GM10248 (cell line): Measurements from ENCODE around the gene PABPN1.

Source experiments
- CTCF ChIA-PET: fragments of 300-600 bp; sonication (Branson Sonifier 250); formaldehyde crosslinking; extraction: SDS; loops from one replicate; lab custom pipeline; 2021; ENCODE audit warnings: antibody characterized with exemption; lab: Yijun Ruan, JAX
- POLR2A ChIA-PET: fragments of 350-650 bp; sonication (Branson Sonifier 250); formaldehyde crosslinking; extraction: SDS; loops from one replicate; lab custom pipeline; 2020; ENCODE audit warnings: antibody characterized with exemption; lab: Yijun Ruan, JAX
- DNase-seq: peaks from one replicate; pipeline ENCODE4 v3.0.0; 2012; ENCODE audit errors: extremely low spot score
- TF ChIP-seq, protein P1 (sequence below): IDR thresholded peaks from 2 replicates; pipeline ENCODE4 v1.5.1; 2012; ENCODE audit warnings: mild to moderate bottlenecking, low read depth; ENCODE audit errors: extremely low read depth, missing control alignments, control extremely low read depth

PABPN1 gene

DNA sequence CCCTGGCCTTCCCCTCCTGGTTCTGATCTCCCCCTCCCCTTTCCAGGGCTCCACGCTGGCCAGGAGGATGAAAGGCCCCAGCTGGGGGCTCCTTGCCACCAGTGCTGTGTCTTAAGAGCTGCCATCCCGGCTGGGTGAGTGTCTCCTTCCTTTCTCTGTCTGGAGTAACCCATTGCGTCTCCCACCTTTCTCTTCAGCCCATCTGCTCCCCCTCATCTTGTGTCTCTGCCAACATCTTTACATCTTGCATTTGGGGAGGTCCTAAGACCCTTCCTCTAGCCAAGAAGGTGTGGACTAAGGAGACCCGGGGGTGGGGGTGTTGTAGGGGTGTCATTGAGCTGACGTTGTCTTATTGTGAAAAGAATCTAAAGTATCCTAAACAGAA lies 14.1 kb upstream of the PABPN1 start:
- TF ChIP-seq, protein P1, sequence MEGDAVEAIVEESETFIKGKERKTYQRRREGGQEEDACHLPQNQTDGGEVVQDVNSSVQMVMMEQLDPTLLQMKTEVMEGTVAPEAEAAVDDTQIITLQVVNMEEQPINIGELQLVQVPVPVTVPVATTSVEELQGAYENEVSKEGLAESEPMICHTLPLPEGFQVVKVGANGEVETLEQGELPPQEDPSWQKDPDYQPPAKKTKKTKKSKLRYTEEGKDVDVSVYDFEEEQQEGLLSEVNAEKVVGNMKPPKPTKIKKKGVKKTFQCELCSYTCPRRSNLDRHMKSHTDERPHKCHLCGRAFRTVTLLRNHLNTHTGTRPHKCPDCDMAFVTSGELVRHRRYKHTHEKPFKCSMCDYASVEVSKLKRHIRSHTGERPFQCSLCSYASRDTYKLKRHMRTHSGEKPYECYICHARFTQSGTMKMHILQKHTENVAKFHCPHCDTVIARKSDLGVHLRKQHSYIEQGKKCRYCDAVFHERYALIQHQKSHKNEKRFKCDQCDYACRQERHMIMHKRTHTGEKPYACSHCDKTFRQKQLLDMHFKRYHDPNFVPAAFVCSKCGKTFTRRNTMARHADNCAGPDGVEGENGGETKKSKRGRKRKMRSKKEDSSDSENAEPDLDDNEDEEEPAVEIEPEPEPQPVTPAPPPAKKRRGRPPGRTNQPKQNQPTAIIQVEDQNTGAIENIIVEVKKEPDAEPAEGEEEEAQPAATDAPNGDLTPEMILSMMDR: no peak
- DNase-seq: no peak
- ChIA-PET CTCF (interaction anchor here (0.7 to 16.2 kb wide), 4 partner anchors 12 to 21 kb away, joined by 3 to 136 read pairs (median 14); partner anchors contain the start of genes HOMEZ and PABPN1), POLR2A (interaction anchor here (0.6 to 1.6 kb wide), 2 partner anchors 14 to 1836 kb away, joined by 3 to 8 read pairs; partner anchors contain the start of gene PABPN1)

DNA sequence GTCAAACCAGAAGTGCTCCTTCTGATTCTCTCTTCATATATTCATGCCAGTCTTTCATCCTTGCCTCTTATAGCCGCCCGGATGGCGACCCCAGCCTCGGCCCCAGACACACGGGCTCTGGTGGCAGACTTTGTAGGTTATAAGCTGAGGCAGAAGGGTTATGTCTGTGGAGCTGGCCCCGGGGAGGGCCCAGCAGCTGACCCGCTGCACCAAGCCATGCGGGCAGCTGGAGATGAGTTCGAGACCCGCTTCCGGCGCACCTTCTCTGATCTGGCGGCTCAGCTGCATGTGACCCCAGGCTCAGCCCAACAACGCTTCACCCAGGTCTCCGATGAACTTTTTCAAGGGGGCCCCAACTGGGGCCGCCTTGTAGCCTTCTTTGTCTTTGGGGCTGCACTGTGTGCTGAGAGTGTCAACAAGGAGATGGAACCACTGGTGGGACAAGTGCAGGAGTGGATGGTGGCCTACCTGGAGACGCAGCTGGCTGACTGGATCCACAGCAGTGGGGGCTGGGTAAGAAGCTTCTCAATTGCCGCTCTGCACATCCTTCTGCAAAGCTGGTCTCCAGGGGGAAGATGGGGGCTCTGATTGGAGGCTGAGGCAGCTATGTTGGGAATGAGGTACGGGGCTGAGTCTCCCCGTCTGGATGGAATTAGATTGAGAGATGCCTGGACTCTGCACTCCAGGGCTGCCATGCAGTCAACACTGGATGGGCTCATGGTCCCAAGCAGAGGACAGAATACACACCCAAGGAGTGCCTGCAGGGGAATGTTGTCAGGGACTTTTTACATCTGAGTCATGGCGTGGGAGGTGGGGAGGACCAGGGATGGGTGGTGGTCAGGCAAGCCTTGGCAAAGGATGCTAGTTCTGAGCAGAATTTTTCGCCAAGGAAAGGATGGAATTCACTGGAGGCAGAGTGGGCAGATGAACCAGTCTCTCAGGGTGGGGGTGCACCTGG lies 13.3 kb upstream of the PABPN1 start:
- no peak for DNase-seq
- ChIA-PET POLR2A (interaction anchor here (0.7 kb wide), 1 partner anchor 21 kb away, joined by 3 read pairs; no protein-coding TSS in a partner anchor), CTCF (interaction anchor here (0.7 to 16.2 kb wide), 4 partner anchors 12 to 22 kb away, joined by 3 to 136 read pairs (median 14); partner anchors contain the start of genes HOMEZ and PABPN1)
- TF ChIP-seq, protein P1: no peak

DNA sequence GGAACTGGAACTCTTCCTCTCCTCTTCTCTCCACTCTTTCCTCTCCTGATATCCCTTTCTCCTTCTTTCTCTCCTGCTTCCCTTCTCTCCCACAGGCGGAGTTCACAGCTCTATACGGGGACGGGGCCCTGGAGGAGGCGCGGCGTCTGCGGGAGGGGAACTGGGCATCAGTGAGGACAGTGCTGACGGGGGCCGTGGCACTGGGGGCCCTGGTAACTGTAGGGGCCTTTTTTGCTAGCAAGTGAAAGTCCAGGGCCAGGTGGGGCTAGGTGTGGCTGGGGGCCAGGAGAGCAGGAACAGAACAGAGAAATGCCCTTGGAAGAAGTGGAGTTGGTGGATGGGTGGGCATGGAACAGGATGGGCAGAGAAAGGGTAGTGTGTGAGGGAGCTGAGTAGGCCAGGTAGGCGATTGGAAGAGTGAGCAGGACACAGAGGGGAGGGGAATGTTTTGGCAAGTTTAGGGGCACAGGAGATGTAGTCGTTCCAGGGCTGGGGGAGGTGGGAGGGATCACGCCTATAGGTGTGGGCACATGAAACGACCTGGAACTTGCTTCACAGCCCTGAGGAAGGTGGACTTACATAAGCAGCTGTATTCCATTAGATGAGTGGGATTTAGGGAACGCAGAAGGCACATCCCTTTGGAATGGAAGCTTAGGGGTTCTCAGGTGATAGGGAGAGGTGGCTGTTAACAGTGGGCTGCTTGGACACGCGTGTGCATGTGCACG lies 12.4 kb upstream of the PABPN1 start:
- DNase-seq: no peak
- POLR2A ChIA-PET: no interaction called here
- CTCF ChIA-PET: interaction anchor here (4.8 to 16.2 kb wide), 2 partner anchors 11 to 14 kb away, joined by 20 to 136 read pairs; partner anchors contain the start of gene PABPN1
- TF ChIP-seq, protein P1: no peak

DNA sequence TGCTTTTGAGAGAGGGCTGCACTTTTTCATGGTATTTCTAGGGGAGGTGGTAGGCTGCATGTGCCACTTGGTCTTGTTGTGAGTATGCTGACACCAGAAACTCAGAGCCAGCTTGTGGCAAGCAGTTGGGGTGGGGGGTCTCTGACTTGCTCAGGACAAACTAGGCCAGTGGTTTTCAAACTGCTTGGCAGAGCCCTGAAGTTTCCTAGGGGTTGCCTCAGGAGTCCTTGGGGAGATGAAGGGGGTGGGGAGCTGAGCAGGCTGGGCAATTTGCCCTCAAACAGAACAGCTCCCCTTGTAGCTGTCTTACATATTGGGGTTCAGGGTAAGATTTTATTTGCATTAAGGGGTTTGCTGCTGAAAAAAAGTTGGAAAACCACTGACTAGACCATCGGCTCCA lies 10.7 kb upstream of the PABPN1 start:
- CTCF ChIA-PET: interaction anchor here (0.7 to 4.8 kb wide), 8 partner anchors 8 to 190 kb away, joined by 3 to 20 read pairs (median 6); partner anchors contain the start of gene PPP1R3E
- no peak for DNase-seq
- POLR2A ChIA-PET: interaction anchor here (0.8 kb wide), 1 partner anchor 10 kb away, joined by 3 read pairs; no protein-coding TSS in a partner anchor
- TF ChIP-seq, protein P1: no peak

DNA sequence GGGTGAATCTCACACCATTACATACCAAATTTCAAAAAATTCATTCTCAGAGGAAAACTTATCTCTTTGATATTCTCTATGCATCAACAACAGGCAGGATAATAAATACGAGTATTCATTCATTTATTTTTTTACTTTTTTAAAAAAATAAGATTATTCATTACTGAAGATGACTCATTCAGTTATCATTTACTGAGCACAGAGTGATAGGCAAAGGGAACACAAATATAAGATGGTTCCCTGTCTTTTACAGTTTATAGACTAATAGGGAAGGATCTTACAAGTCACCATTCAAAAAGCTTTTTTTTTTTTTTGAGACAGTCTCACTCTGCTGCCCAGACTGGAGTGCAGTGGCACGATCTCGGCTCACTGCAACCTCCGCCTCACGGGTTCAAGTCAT lies 5.0 kb upstream of the PABPN1 start:
- TF ChIP-seq, protein P1: no peak
- ChIA-PET CTCF (interaction anchor here (1.5 to 8.0 kb wide), 2 partner anchors 15 to 63 kb away, joined by 3 to 136 read pairs; partner anchors contain the start of genes BCL2L2 and PPP1R3E), POLR2A (no interaction called here)
- no peak for DNase-seq
